Liver (tissue), 3 donors: Measurements from ENCODE around the gene CTSH.

Experiments used
- CTCF ChIP-seq: fragments of 150-350 bp; IDR thresholded peaks from 2 replicates; pipeline ENCODE4 v1.5.1; 2017; ENCODE audit warnings: improper control_type of control experiment, low read depth, low read length; ENCODE audit not compliant: missing input control
- FOXA1 ChIP-seq: IDR thresholded peaks from 2 replicates; pipeline ENCODE4 v1.6.1; 2016; ENCODE audit warnings: antibody characterized with exemption
- GABPA ChIP-seq, 2 donors: IDR thresholded peaks in 1 of 2; conservative IDR thresholded peaks in 1 of 2; 2 replicates each; pipeline ENCODE4 v1.6.1; 2016; ENCODE audit warnings: antibody characterized with exemption in 2 of 2, mild to moderate bottlenecking in 1 of 2, moderate library complexity in 1 of 2
- HNF4A ChIP-seq, 2 donors: conservative IDR thresholded peaks; 2 replicates each; pipeline ENCODE4 v1.6.1; 2016; ENCODE audit warnings: antibody characterized with exemption in 2 of 2, mild to moderate bottlenecking in 2 of 2
- HNF4G ChIP-seq: IDR thresholded peaks from 2 replicates; pipeline ENCODE4 v1.6.1; 2016; ENCODE audit warnings: antibody characterized with exemption
- MAX ChIP-seq: IDR thresholded peaks from 2 replicates; pipeline ENCODE4 v1.6.1; 2016; ENCODE audit warnings: antibody characterized with exemption
- NR2F2 ChIP-seq: IDR thresholded peaks from 2 replicates; pipeline ENCODE4 v1.6.1; 2016; ENCODE audit warnings: antibody characterized with exemption
- RAD21 ChIP-seq, 2 donors: IDR thresholded peaks; 2 replicates each; pipeline ENCODE4 v1.6.1; 2016; ENCODE audit warnings: antibody characterized with exemption in 2 of 2, mild to moderate bottlenecking in 2 of 2
- SP1 ChIP-seq: IDR thresholded peaks from 2 replicates; pipeline ENCODE4 v1.6.1; 2018; ENCODE audit warnings: antibody characterized with exemption, mild to moderate bottlenecking
- TAF1 ChIP-seq: conservative IDR thresholded peaks from 2 replicates; pipeline ENCODE4 v1.6.1; 2016; ENCODE audit warnings: antibody characterized with exemption, mild to moderate bottlenecking
- YY1 ChIP-seq: IDR thresholded peaks from 2 replicates; pipeline ENCODE4 v1.6.1; 2016; ENCODE audit warnings: antibody characterized with exemption, mild to moderate bottlenecking
- TF ChIP-seq, protein P1 (sequence below): IDR thresholded peaks from 2 replicates; pipeline ENCODE4 v1.6.1; 2016; ENCODE audit warnings: antibody characterized with exemption, mild to moderate bottlenecking
- donor health status: healthy.
- donor health status: healthy.

- TF ChIP-seq YY1 (no peak), CTCF (no peak), HNF4A (conservative IDR thresholded peaks at IDR 0.05) (no peak), RAD21 (IDR thresholded peaks at IDR 0.05) (no peak), GABPA (IDR thresholded peaks at IDR 0.05 in 1 of 2, conservative IDR thresholded peaks at IDR 0.05 in 1 of 2) (no peak), SP1 (no peak), HNF4G (no peak), FOXA1 (no peak), MAX (no peak), TAF1 (no peak), NR2F2 (no peak)
- TF ChIP-seq, protein P1, sequence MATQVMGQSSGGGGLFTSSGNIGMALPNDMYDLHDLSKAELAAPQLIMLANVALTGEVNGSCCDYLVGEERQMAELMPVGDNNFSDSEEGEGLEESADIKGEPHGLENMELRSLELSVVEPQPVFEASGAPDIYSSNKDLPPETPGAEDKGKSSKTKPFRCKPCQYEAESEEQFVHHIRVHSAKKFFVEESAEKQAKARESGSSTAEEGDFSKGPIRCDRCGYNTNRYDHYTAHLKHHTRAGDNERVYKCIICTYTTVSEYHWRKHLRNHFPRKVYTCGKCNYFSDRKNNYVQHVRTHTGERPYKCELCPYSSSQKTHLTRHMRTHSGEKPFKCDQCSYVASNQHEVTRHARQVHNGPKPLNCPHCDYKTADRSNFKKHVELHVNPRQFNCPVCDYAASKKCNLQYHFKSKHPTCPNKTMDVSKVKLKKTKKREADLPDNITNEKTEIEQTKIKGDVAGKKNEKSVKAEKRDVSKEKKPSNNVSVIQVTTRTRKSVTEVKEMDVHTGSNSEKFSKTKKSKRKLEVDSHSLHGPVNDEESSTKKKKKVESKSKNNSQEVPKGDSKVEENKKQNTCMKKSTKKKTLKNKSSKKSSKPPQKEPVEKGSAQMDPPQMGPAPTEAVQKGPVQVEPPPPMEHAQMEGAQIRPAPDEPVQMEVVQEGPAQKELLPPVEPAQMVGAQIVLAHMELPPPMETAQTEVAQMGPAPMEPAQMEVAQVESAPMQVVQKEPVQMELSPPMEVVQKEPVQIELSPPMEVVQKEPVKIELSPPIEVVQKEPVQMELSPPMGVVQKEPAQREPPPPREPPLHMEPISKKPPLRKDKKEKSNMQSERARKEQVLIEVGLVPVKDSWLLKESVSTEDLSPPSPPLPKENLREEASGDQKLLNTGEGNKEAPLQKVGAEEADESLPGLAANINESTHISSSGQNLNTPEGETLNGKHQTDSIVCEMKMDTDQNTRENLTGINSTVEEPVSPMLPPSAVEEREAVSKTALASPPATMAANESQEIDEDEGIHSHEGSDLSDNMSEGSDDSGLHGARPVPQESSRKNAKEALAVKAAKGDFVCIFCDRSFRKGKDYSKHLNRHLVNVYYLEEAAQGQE = no peak
Measured at GRCh38 chr15:78978601-78979179, 33.8 kb upstream of the CTSH start.
